ENCODE measurements around the gene DNAI7. TPM values are rescaled to one million over a fixed set of nuclear protein-coding genes. Genes with fewer than 3 reads are reported as not detected.
A peak's percentile ranks its signal among the peaks of the same experiment; 100 is the strongest.

The DNAI7 gene
- total RNA-seq, 1 donor = 0.36 TPM

DNA sequence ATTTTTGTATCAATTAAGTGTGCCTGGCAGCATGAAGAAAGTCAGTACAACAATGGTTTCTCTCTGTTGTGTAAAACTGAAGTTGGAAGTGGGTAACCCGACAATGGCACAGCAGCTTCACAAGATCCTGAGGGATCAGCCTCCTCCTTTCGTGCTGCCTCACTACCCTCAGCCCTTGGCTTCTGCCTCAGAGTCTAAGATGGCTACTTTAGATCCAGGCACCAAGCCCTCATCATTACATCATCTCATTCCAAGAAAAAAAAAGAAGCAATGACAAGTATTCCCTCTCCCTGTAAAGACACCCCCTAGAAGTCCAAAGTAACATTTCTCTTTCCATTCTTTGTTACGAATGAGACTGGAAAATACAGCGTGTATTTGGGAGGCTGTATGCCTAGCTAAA is 92.6 kb downstream of the DNAI7 start:
- no peaks in the 10 kb centered on the region for H3K79me2 ChIP-seq (ENCODE audit: insufficient read depth, low read length)
- H4K20me1 ChIP-seq (ENCODE audit: insufficient read depth, low read length) = no peaks in the 10 kb centered on the region
- H3K36me3 ChIP-seq (ENCODE audit: insufficient read depth, low read length) = no peaks in the 10 kb centered on the region
- H3K27ac ChIP-seq (ENCODE audit: low read depth, low read length) = no peak overlapping the region
- peaks cover under 1% of the 10 kb centered on the region for H3K27me3 ChIP-seq (ENCODE audit: insufficient read depth, low read length)
- DNase-seq (ENCODE audit: insufficient read length, low spot score, missing footprints) = no peak
- no peaks in the 10 kb centered on the region for H3K4me1 ChIP-seq (ENCODE audit: insufficient read depth, low read length)
- no peak overlapping the region for H3K4me3 ChIP-seq (ENCODE audit: insufficient read depth, low read length)
- no peaks in the 10 kb centered on the region for H3K9me3 ChIP-seq (ENCODE audit: low read depth, low read length)
- H2AFZ ChIP-seq (ENCODE audit: low read length) = peak overlapping the region; percentile 36
- TF ChIP-seq, protein P1, sequence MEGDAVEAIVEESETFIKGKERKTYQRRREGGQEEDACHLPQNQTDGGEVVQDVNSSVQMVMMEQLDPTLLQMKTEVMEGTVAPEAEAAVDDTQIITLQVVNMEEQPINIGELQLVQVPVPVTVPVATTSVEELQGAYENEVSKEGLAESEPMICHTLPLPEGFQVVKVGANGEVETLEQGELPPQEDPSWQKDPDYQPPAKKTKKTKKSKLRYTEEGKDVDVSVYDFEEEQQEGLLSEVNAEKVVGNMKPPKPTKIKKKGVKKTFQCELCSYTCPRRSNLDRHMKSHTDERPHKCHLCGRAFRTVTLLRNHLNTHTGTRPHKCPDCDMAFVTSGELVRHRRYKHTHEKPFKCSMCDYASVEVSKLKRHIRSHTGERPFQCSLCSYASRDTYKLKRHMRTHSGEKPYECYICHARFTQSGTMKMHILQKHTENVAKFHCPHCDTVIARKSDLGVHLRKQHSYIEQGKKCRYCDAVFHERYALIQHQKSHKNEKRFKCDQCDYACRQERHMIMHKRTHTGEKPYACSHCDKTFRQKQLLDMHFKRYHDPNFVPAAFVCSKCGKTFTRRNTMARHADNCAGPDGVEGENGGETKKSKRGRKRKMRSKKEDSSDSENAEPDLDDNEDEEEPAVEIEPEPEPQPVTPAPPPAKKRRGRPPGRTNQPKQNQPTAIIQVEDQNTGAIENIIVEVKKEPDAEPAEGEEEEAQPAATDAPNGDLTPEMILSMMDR (IDR thresholded peaks at IDR 0.05; ENCODE audit: extremely low read depth, low read depth, low read length) = no peak
- H3K4me2 ChIP-seq (ENCODE audit: insufficient read depth, low read length) = no peak overlapping the region

DNA sequence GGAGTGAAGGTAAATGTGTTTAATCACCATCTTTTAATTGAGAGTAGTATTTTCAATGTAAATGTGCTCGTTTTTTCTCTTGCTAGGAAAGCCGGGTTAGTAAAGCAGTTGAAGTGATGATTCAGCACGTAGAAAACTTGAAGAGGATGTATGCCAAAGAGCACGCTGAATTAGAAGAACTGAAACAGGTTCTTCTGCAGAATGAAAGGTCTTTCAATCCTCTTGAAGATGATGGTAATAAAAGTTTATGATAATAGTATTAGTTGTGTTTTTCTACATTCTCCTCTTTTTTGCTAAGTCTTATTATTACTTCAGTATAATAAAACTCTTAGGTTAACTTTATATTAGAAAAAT is 93.9 kb downstream of the DNAI7 start:
- H3K27ac ChIP-seq (ENCODE audit: low read depth, low read length) = no peak overlapping the region
- TF ChIP-seq, protein P1 (IDR thresholded peaks at IDR 0.05; ENCODE audit: extremely low read depth, low read depth, low read length) = no peak

DNA sequence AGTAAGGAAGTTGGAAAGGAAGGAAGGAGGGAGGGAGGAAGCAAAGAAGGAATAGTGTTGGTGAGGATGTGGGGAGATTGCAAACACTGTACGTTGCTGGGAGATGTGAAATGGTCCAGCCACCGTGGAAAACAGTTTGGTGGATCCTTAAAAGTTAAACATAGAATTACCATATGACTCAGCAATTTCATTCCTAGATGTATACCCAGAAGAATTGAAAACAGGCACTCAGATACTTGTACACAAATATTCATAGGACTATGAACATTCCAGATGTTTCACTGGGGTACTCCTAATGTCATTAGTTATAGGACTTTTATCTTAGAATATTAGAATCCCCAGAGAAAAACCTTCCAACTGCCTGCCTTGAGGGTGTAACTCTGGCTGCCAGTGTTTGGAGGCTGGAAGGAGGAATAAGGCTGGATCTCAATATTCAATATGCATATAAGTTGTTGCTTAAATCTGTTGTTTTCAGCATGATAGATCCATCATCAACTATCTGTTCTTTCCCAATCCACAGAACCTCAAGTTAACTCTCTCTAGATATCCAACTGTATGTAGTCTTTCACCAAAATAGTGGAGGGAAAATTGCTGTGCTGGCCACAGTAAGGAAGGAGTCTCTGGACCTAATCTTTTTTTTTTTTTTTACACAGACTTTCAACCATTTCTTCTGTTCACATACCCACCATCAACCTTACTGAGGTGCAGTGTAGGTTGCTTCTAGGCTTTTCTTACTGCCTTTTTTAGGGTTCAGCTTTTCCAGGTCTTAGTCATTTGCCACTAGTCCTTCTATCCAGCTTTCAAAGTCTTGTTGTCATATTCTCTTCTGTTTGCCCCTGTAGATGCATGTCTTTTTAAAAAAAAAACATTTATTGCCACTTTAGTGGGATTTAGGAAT is 94.5 kb downstream of the DNAI7 start:
- H2AFZ ChIP-seq (ENCODE audit: low read length) = no peak overlapping the region
- no peak for DNase-seq (ENCODE audit: insufficient read length, low spot score, missing footprints)
- no peaks in the 10 kb centered on the region for H3K36me3 ChIP-seq (ENCODE audit: insufficient read depth, low read length)
- H3K27ac ChIP-seq (ENCODE audit: low read depth, low read length) = no peak overlapping the region
- H3K4me2 ChIP-seq (ENCODE audit: insufficient read depth, low read length) = no peak overlapping the region
- H4K20me1 ChIP-seq (ENCODE audit: insufficient read depth, low read length) = no peaks in the 10 kb centered on the region
- no peaks in the 10 kb centered on the region for H3K4me1 ChIP-seq (ENCODE audit: insufficient read depth, low read length)
- H3K9me3 ChIP-seq (ENCODE audit: low read depth, low read length) = no peaks in the 10 kb centered on the region
- TF ChIP-seq, protein P1 (IDR thresholded peaks at IDR 0.05; ENCODE audit: extremely low read depth, low read depth, low read length) = no peak
- H3K79me2 ChIP-seq (ENCODE audit: insufficient read depth, low read length) = no peaks in the 10 kb centered on the region
- no peak overlapping the region for H3K4me3 ChIP-seq (ENCODE audit: insufficient read depth, low read length)
- H3K27me3 ChIP-seq (ENCODE audit: insufficient read depth, low read length) = peaks cover 7% of the 10 kb centered on the region

More for the DNA sequence above, 93.9 kb downstream of the DNAI7 start:
- DNase-seq (ENCODE audit: insufficient read length, low spot score, missing footprints) = no peak
- Histone ChIP-seq H3K4me3 (ENCODE audit: insufficient read depth, low read length) (no peak overlapping the region), H3K4me1 (ENCODE audit: insufficient read depth, low read length) (no peaks in the 10 kb centered on the region), H3K9me3 (ENCODE audit: low read depth, low read length) (no peaks in the 10 kb centered on the region), H3K27me3 (ENCODE audit: insufficient read depth, low read length) (peaks cover 7% of the 10 kb centered on the region), H3K4me2 (ENCODE audit: insufficient read depth, low read length) (no peak overlapping the region), H2AFZ (ENCODE audit: low read length) (no peak overlapping the region), H3K36me3 (ENCODE audit: insufficient read depth, low read length) (no peaks in the 10 kb centered on the region), H4K20me1 (ENCODE audit: insufficient read depth, low read length) (no peaks in the 10 kb centered on the region), H3K79me2 (ENCODE audit: insufficient read depth, low read length) (no peaks in the 10 kb centered on the region)

DNA sequence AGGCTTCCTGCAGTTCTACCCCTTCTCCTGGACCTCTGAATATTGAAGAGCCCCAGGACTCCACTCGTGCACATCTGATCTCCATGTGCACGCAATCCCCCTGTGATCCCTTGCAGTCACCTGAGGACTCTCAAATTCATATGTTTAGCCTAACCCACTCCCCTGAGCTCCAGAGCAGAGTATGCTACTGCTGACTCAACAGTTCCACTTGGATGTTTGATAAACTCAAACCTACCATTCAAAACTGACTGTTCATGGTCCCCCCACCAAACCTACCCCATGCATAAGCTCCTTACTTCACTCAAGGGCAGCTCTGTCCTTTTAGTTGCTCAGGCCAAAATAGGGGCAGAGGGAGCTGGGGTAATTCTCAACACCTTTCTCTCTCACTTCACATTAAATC is 96.0 kb downstream of the DNAI7 start:
- H3K79me2 ChIP-seq (ENCODE audit: insufficient read depth, low read length) = no peaks in the 10 kb centered on the region
- no peak overlapping the region for H3K27ac ChIP-seq (ENCODE audit: low read depth, low read length)
- TF ChIP-seq, protein P1 (IDR thresholded peaks at IDR 0.05; ENCODE audit: extremely low read depth, low read depth, low read length) = no peak
- no peak overlapping the region for H3K4me2 ChIP-seq (ENCODE audit: insufficient read depth, low read length)
- H3K27me3 ChIP-seq (ENCODE audit: insufficient read depth, low read length) = peaks cover 7% of the 10 kb centered on the region
- H4K20me1 ChIP-seq (ENCODE audit: insufficient read depth, low read length) = no peaks in the 10 kb centered on the region
- no peak overlapping the region for H2AFZ ChIP-seq (ENCODE audit: low read length)
- H3K4me1 ChIP-seq (ENCODE audit: insufficient read depth, low read length) = no peaks in the 10 kb centered on the region
- no peak for DNase-seq (ENCODE audit: insufficient read length, low spot score, missing footprints)
- no peak overlapping the region for H3K4me3 ChIP-seq (ENCODE audit: insufficient read depth, low read length)
- no peaks in the 10 kb centered on the region for H3K9me3 ChIP-seq (ENCODE audit: low read depth, low read length)
- H3K36me3 ChIP-seq (ENCODE audit: insufficient read depth, low read length) = no peaks in the 10 kb centered on the region

Data from osteoblast (primary cell).